Measurements from ENCODE around the gene FAM53A.

FAM53A gene

GRCh38 chr4:1594871-1595788 is 89.0 kb downstream of the FAM53A start:
- TF ChIP-seq, protein P1, sequence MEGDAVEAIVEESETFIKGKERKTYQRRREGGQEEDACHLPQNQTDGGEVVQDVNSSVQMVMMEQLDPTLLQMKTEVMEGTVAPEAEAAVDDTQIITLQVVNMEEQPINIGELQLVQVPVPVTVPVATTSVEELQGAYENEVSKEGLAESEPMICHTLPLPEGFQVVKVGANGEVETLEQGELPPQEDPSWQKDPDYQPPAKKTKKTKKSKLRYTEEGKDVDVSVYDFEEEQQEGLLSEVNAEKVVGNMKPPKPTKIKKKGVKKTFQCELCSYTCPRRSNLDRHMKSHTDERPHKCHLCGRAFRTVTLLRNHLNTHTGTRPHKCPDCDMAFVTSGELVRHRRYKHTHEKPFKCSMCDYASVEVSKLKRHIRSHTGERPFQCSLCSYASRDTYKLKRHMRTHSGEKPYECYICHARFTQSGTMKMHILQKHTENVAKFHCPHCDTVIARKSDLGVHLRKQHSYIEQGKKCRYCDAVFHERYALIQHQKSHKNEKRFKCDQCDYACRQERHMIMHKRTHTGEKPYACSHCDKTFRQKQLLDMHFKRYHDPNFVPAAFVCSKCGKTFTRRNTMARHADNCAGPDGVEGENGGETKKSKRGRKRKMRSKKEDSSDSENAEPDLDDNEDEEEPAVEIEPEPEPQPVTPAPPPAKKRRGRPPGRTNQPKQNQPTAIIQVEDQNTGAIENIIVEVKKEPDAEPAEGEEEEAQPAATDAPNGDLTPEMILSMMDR (IDR thresholded peaks at IDR 0.05; ENCODE audit: low read depth, low read length, missing control alignments), result no peak
- H3K4me3 ChIP-seq (ENCODE audit: low read depth, low read length), result no peak overlapping the region
- in situ Hi-C loops (cut with HindIII; ENCODE audit: low sequenced_read_pairs), result no loop called here
- no peak for DNase-seq (ENCODE audit: low read depth)

DNA sequence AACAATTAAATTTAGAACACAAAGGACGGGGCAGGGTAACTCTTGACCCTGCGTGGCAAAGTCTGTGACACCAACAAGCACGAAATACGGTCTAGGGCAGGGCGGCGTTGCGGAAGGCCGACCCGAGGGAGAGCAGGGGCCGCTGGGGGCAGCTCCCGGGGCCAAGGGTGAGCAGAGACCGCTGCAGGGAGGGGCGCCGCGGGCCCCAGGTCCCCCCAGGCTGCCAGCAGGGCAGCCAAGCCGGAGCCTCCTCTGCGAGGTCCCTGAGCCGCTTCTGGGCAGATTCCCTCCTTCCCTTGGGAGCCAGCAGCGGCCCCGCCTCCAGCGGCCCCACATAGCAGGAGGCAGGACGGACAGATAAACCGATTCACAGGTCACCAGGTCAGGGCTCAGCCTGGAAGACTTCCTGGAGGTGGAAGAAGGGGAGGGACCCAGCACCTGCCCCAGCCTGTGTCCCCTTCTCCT is 90.2 kb downstream of the FAM53A start:
- TF ChIP-seq, protein P1 (IDR thresholded peaks at IDR 0.05; ENCODE audit: low read depth, low read length, missing control alignments), result no peak
- in situ Hi-C loops (cut with HindIII; ENCODE audit: low sequenced_read_pairs), result no loop called here
- no peak overlapping the region for H3K4me3 ChIP-seq (ENCODE audit: low read depth, low read length)
- no peak for DNase-seq (ENCODE audit: low read depth)

- TF ChIP-seq, protein P1 (IDR thresholded peaks at IDR 0.05; ENCODE audit: low read depth, low read length, missing control alignments), result no peak
- no peak overlapping the region for H3K4me3 ChIP-seq (ENCODE audit: low read depth, low read length)
- DNase-seq (ENCODE audit: low read depth), result no peak
- in situ Hi-C loops (cut with HindIII; ENCODE audit: low sequenced_read_pairs), result no loop called here
Measured at GRCh38 chr4:1593458-1593857, 90.7 kb downstream of the FAM53A start.

- no peak overlapping the region for H3K4me3 ChIP-seq (ENCODE audit: low read depth, low read length)
- no peak for DNase-seq (ENCODE audit: low read depth)
- in situ Hi-C loops (cut with HindIII; ENCODE audit: low sequenced_read_pairs), result no loop called here
- TF ChIP-seq, protein P1 (IDR thresholded peaks at IDR 0.05; ENCODE audit: low read depth, low read length, missing control alignments), result no peak
Measured at GRCh38 chr4:1592709-1593417, 91.2 kb downstream of the FAM53A start.

DNA sequence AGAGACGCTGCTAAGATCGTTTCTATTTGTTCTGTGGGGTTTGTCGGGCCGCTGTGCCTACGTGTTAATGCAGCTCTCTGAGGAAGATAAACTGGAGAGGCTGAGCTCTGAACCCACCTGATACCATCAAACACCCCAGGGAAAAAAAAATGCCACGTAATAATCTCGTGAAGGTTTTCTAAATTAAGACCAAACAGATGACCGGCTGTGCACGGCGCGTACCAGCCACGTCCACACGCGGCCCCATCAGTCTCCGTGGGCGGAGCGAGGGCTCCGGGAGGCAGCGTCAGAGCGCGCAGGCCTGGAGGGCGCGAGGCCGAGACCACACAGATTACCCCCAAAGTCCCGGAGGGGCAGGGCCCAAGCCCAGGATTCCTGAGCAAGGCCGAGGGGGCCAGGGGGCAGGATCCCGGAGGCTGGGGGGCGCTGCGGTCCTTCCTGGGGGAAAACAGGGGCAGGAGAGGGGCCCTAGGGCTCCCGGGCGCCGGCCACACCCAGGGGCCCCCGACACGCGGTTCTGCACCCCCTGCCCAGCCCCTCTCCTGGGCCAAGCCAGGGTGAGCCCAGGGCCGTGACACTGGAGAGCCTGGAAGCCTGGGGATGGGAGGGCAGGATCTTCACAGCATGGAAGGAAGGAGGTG is 91.9 kb downstream of the FAM53A start:
- TF ChIP-seq, protein P1 (IDR thresholded peaks at IDR 0.05; ENCODE audit: low read depth, low read length, missing control alignments), result no peak
- no peak for DNase-seq (ENCODE audit: low read depth)
- no peak overlapping the region for H3K4me3 ChIP-seq (ENCODE audit: low read depth, low read length)
- in situ Hi-C loops (cut with HindIII; ENCODE audit: low sequenced_read_pairs), result no loop called here

GRCh38 chr4:1591107-1591506 is 93.0 kb downstream of the FAM53A start:
- no peak overlapping the region for H3K4me3 ChIP-seq (ENCODE audit: low read depth, low read length)
- in situ Hi-C loops (cut with HindIII; ENCODE audit: low sequenced_read_pairs), result no loop called here
- TF ChIP-seq, protein P1 (IDR thresholded peaks at IDR 0.05; ENCODE audit: low read depth, low read length, missing control alignments), result no peak
- DNase-seq (ENCODE audit: low read depth), result no peak

Measured in astrocyte of the cerebellum (primary cell).